Adrenal gland (tissue), 12 donors: ENCODE data around the gene ZXDB. TPM values are rescaled to one million over a fixed set of nuclear protein-coding genes. Genes with fewer than 3 reads are reported as not detected.
"Not testable (repeated sequence)": the region's sequence is repeated elsewhere in the genome, so short reads cannot be mapped to it uniquely, and the experiment has no call there.

Experiments
- DNase-seq, 7 donors: peaks; one replicate each; pipeline ENCODE4 v3.0.0-alpha.2; 2019 to 2020
- H3K27ac ChIP-seq, 5 donors: fragments of 200-600 bp; sonication (generic) in 4 of 5; 1 replicate in 3 of 5; 2 replicates in 2 of 5; pipeline versions ENCODE4 v1.5.1 to v1.8.0; 2016 to 2020; ENCODE audit warnings: mild to moderate bottlenecking in 1 of 5
- H3K27me3 ChIP-seq: fragments of 200-600 bp; 2 replicates; pipeline ENCODE4 v1.8.0; 2021
- H3K36me3 ChIP-seq, 2 donors: fragments of 200-600 bp; replicated peaks in 1 of 2; 1 replicate in 1 of 2; 2 replicates in 1 of 2; pipeline versions ENCODE4 v1.5.1 to v1.8.0; 2018 to 2022
- H3K4me1 ChIP-seq, 2 donors: fragments of 200-600 bp; replicated peaks in 1 of 2; 1 replicate in 1 of 2; 2 replicates in 1 of 2; pipeline versions ENCODE4 v1.5.1 to v1.8.0; 2018 to 2021
- H3K4me3 ChIP-seq, 4 donors: fragments of 200-600 bp; sonication (generic) in 3 of 4; one replicate each; pipeline ENCODE4 v1.5.1; 2016 to 2018
- H3K9me3 ChIP-seq, 3 donors: fragments of 200-600 bp; sonication (generic) in 1 of 3; replicated peaks in 1 of 3; 1 replicate in 2 of 3; 2 replicates in 1 of 3; pipeline versions ENCODE4 v1.5.1 to v1.8.0; 2016 to 2021
- POLR2A ChIP-seq, 2 donors: fragments of 450-650 bp; IDR thresholded peaks; one replicate each; pipeline ENCODE4 v1.6.1; 2017; ENCODE audit warnings: antibody characterized with exemption in 2 of 2, mild to moderate bottlenecking in 2 of 2, moderate library complexity in 1 of 2
- WGBS, 4 donors: extraction: QIAGEN DNeasy Blood & Tissue Kit in 2 of 4; methylation state at CpG; one replicate each; pipeline versions ENCODE4 v1.1.5 to v1.1.7; 2013 to 2017; 5-methylcytosine and 5-hydroxymethylcytosine counted together
- intact Hi-C, 2 donors: fragments of 100-400 bp; cut with DNase I; formaldehyde crosslinking; loops; one replicate each; pipeline versions ENCODE4 v1.14.1 to v1.15.0; 2022 to 2023
- polyA plus RNA-seq, 3 donors: library from polyadenylated mRNA; stranded (reverse); fragments of 200-250 nt in 2 of 3; fragments of 350-450 nt in 1 of 3; fragmentation: Illumina TruSeq in 1 of 3; extraction: RNeasy Lipid Tissue Mini Kit (QIAGEN cat#74804) in 1 of 3; gene quantifications; one replicate each; pipeline ENCODE4 v1.2.3, GENCODE V29; 2013 to 2014
- total RNA-seq, 9 donors: library from RNA; depleted of rRNA in 4 of 9; stranded (reverse); fragments of >200 nt in 4 of 9; fragments of 120-200 nt in 1 of 9; fragmentation: NEBNext Ultra II Directional in 1 of 9; extraction: Animal tissue kit (Norgen Biotek cat#: 25700) in 1 of 9; gene quantifications; one replicate each; pipeline versions ENCODE4 v1.1.0 to v1.2.4, GENCODE V29; 2013 to 2023
- TF ChIP-seq, protein P1 (sequence below), 6 experiments: fragments of 450-650 bp in 4 of 6; fragments of 200-600 bp in 2 of 6; sonication (generic) in 1 of 6; IDR thresholded peaks; 1 replicate in 5 of 6; 2 replicates in 1 of 6; pipeline versions ENCODE4 v1.5.1 to v1.8.0; 2016 to 2021; ENCODE audit warnings: antibody characterized with exemption in 6 of 6, mild to moderate bottlenecking in 2 of 6, moderate library complexity in 1 of 6
- donor health status: healthy with polysubstance abuse.
- donor health status: Bipolar disorder and iron deficiency.
- donor health status: DM: yes; HTN: yes; CAD: no.
- donor health status: DM: no; HTN: no; CAD: no.
- donor health status: DM: no; HTN: no; CAD: no.
- donor health status: DM: yes; HTN: yes; CAD: no.

Gene ZXDB
- total and polyA plus RNA-seq, 12 donors = 1.4 to 31.3 (median 6.6) TPM

DNA sequence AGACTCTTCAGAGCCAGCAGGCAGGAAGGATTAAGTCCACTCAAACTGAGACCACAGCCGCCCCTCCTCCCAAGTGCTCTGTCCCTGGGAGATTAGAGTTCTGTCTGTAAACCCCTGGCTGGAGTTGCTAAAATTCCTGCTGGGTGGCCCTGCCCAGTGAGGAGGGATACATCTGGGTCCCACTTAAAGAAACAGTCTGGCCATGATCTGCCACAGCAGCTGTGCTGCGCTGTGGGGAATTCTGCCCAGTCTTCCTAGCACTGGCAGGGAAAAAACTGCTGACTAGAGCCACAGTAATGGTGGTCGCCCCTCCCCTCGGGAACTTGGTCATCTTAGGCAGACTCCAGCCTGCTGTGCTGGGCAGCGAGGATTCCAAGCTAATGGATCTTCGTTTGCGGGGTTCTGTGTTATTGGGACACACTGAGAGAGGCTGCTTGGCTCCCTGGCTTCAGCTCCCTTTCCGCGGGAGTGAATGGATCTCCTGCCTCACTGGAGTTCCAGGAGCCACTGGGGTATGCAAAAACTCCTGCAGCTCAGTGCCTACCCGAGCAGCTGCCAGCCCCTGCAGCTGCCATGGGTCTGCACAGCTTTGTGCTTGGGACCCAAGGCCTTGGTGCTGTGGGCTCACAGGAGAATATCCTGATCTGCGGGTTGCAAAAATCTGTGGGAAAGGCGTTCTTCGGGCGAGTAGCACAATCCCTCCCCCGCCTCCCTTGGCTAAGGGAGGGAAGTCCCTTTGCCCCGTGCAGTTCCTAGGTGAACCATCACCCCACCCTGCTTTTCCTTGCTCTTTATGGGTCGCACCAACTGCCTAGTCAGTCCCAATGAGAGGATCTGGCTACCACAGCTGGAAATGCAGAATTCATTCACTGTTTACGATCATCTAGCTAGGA is 15.7 kb downstream of the ZXDB start:
- WGBS, 4 donors = 68 to 95% (median 86%) methylated on average over 6 to 18 of the region's 18 CpGs
- TF ChIP-seq POLR2A (IDR thresholded peaks at IDR 0.05) = no peak
- no peak overlapping the region for H3K4me3 ChIP-seq
- no peak overlapping the region for H3K27ac ChIP-seq
- intact Hi-C loops = no loop called here
- H3K9me3 ChIP-seq = no peaks in the 10 kb centered on the region
- H3K36me3 ChIP-seq = no peaks in the 10 kb centered on the region
- DNase-seq = no peak
- no peaks in the 10 kb centered on the region for H3K4me1 ChIP-seq
- no peaks in the 10 kb centered on the region for H3K27me3 ChIP-seq

DNA sequence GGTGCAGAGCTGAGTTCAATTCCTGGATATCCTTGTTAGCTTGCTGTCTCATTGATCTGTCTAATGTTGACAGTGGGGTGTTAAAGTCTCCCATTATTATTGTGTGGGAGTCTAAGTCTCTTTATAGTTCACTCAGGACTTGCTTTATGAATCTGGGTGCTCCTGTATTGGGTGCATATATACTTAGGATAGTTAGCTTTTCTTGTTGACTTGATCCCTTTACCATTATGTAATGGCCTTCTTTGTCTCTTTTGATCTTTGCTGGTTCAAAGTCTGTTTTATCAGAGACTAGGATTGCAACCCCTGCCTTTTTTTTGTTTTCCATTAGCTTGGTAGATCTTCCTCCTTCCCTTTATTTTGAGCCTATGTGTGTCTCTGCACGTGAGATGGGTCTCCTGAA is 21.5 kb downstream of the ZXDB start:
- intact Hi-C loops, H3K4me1 ChIP-seq, H3K4me3 ChIP-seq, DNase-seq, H3K9me3 ChIP-seq, H3K36me3 ChIP-seq, H3K27me3 ChIP-seq, H3K27ac ChIP-seq: not testable (repeated sequence)
- 64 to 90% (median 84%) methylated on average over 1 of the region's 1 CpG for WGBS, 4 donors

DNA sequence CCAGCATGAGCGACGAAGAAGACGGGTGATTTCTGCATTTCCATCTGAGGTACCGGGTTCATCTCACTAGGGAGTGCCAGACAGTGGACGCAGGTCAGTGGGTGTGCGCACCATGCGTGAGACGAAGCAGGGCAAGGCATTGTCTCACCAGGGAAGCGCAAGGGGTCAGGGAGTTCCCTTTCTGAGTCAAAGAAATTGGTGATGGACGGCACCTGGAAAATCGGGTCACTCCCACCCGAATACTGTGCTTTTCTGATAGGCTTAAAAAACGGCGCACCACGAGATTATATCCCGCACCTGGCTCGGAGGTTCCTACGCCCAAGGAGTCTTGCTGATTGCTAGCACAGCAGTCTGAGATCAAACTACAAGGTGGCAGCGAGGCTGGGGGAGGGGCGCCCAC is 37.6 kb downstream of the ZXDB start:
- H3K9me3 ChIP-seq, DNase-seq, H3K36me3 ChIP-seq, H3K4me1 ChIP-seq, intact Hi-C loops, H3K4me3 ChIP-seq, H3K27ac ChIP-seq, H3K27me3 ChIP-seq: not testable (repeated sequence)
- WGBS, 4 donors = 94 to 98% (median 95%) methylated on average over 18 to 20 of the region's 20 CpGs

DNA sequence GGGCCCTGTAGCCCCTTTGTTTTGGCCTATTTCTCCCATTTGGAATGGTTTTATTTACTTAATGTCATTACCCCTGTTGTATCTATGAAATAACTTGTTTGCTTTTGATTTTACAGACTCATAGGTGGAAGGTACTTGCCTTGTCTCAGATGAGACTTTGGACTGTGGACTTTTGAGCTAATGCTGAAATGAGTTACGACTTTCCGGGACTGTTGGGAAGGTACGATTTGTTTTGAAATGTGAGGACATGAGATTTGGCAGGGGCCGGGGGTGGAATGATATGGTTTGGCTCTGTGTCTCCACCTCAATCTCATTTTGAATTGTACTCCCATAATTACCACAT is 48.8 kb downstream of the ZXDB start:
- no peaks in the 10 kb centered on the region for H3K36me3 ChIP-seq
- WGBS, 4 donors = 84 to 95% (median 91%) methylated on average over 4 of the region's 4 CpGs

DNA sequence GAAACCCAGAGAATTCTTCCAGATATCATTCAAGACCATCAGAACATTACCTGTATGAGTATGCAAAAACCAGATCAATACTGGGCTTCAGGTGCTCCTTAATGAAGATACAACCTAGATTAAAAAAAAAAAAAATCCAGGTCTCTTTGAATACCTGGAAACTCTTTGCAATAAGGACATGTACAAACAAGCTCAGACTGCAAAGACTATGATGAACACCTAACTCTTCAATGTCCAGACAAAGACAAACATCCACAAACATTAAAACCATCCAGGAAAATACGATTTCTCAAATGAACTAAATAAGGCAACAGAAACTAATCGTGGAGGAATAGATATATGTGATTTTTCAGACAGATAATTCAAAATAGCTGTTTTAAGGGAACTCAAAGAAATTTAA is 49.5 kb downstream of the ZXDB start:
- H3K27ac ChIP-seq = no peak overlapping the region
- H3K4me1 ChIP-seq = no peaks in the 10 kb centered on the region
- 46 to 80% (median 64%) methylated on average over 2 of the region's 2 CpGs for WGBS, 4 donors
- intact Hi-C loops = no loop called here
- no peak for DNase-seq
- no peak overlapping the region for H3K4me3 ChIP-seq
- H3K27me3 ChIP-seq = no peaks in the 10 kb centered on the region
- TF ChIP-seq, protein P1, sequence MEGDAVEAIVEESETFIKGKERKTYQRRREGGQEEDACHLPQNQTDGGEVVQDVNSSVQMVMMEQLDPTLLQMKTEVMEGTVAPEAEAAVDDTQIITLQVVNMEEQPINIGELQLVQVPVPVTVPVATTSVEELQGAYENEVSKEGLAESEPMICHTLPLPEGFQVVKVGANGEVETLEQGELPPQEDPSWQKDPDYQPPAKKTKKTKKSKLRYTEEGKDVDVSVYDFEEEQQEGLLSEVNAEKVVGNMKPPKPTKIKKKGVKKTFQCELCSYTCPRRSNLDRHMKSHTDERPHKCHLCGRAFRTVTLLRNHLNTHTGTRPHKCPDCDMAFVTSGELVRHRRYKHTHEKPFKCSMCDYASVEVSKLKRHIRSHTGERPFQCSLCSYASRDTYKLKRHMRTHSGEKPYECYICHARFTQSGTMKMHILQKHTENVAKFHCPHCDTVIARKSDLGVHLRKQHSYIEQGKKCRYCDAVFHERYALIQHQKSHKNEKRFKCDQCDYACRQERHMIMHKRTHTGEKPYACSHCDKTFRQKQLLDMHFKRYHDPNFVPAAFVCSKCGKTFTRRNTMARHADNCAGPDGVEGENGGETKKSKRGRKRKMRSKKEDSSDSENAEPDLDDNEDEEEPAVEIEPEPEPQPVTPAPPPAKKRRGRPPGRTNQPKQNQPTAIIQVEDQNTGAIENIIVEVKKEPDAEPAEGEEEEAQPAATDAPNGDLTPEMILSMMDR (IDR thresholded peaks at IDR 0.05) = no peak
- no peak for TF ChIP-seq POLR2A (IDR thresholded peaks at IDR 0.05)
- H3K36me3 ChIP-seq = no peaks in the 10 kb centered on the region
- H3K9me3 ChIP-seq = no peaks in the 10 kb centered on the region

More for the DNA sequence above, 48.8 kb downstream of the ZXDB start:
- H3K9me3 ChIP-seq = no peaks in the 10 kb centered on the region
- no peak for DNase-seq
- no peak overlapping the region for H3K27ac ChIP-seq
- TF ChIP-seq, protein P1 (IDR thresholded peaks at IDR 0.05) = no peak
- no peak for TF ChIP-seq POLR2A (IDR thresholded peaks at IDR 0.05)
- intact Hi-C loops = no loop called here
- no peaks in the 10 kb centered on the region for H3K4me1 ChIP-seq
- no peaks in the 10 kb centered on the region for H3K27me3 ChIP-seq
- no peak overlapping the region for H3K4me3 ChIP-seq

DNA sequence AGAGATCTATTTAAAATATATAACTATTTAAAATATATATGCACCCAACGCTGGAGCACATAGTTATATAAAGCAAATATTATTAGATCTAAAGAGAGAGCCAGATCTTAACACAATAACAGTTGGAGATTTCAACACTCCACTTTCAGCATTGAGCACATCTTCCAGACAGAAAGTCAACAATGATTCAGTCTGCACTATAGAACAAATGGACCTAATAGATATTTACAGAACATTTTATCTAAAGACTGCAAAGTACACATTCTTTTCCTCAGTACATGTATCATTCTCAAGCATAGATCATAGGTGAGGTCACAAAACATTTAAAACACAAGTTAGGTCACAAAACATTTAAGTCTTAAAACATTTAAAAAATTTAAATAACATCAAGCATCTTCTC is 51.9 kb downstream of the ZXDB start:
- Histone ChIP-seq H3K4me3 (no peak overlapping the region), H3K36me3 (no peaks in the 10 kb centered on the region), H3K27me3 (no peaks in the 10 kb centered on the region), H3K27ac (no peak overlapping the region), H3K4me1 (no peaks in the 10 kb centered on the region), H3K9me3 (no peaks in the 10 kb centered on the region)
- no peak for DNase-seq
- intact Hi-C loops = no loop called here
- TF ChIP-seq, protein P1 (IDR thresholded peaks at IDR 0.05) = no peak
- TF ChIP-seq POLR2A (IDR thresholded peaks at IDR 0.05) = no peak
- 61 to 89% (median 76%) methylated on average over 1 of the region's 1 CpG for WGBS, 4 donors
